Measurements from ENCODE around the gene SUSD6. TPM values are rescaled to one million over a fixed set of nuclear protein-coding genes. Genes with fewer than 3 reads are reported as not detected.
A peak's percentile ranks its signal among the peaks of the same experiment; 100 is the strongest.

SUSD6 gene
- total RNA-seq, 2 experiments from 2014 or later = 23.1 to 43.6 TPM

DNA sequence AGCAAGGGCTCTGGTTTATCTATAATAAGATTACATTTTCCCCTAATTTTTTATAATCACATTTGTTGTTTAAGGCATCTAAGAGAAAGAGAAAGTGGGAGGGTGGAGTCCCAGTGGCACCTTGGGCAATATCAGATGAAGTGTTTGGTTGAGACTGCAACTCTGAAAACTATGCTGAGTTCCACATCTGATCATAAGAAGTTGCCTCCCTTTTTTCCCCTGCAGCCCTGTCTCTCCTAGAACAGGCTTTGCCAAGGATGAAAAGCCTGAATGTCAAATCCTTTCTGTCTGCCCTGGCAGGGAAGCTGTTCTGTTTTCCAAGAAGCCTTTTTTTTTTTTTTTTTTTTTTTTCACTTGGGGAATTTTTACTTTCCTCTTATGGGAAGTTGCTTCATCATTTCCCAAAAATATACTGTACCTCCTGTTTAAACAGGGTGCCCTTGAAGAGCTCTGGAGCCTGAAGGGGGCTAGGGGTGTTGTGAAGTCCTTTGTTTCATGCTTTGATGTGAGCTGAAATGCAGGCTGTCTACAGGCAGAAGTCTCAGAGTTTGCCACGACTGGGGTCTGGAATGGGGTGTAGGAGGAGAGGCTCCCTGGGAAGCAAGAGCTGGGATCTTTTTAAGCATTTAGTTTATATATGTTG lies 71.3 kb downstream of the SUSD6 start:
- intact Hi-C loops (cut with micrococcal nuclease; ENCODE audit: unreplicated experiment) = no loop called here
- TF ChIP-seq, protein P1, sequence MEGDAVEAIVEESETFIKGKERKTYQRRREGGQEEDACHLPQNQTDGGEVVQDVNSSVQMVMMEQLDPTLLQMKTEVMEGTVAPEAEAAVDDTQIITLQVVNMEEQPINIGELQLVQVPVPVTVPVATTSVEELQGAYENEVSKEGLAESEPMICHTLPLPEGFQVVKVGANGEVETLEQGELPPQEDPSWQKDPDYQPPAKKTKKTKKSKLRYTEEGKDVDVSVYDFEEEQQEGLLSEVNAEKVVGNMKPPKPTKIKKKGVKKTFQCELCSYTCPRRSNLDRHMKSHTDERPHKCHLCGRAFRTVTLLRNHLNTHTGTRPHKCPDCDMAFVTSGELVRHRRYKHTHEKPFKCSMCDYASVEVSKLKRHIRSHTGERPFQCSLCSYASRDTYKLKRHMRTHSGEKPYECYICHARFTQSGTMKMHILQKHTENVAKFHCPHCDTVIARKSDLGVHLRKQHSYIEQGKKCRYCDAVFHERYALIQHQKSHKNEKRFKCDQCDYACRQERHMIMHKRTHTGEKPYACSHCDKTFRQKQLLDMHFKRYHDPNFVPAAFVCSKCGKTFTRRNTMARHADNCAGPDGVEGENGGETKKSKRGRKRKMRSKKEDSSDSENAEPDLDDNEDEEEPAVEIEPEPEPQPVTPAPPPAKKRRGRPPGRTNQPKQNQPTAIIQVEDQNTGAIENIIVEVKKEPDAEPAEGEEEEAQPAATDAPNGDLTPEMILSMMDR (conservative IDR thresholded peaks at IDR 0.05; ENCODE audit: low read length) = no peak
- no peak for TF ChIP-seq EZH2phosphoT487 (IDR thresholded peaks at IDR 0.05; ENCODE audit: borderline replicate concordance, low read depth, low read length)
- no peaks in the 10 kb centered on the region for H3K9me3 ChIP-seq (ENCODE audit: low read length)
- H3K4me1 ChIP-seq (ENCODE audit: insufficient read depth, low read length, poor library complexity, severe bottlenecking) = peaks cover 54% of the 10 kb centered on the region
- BruUV-seq (replicated peaks) = no TSS peak
- H3K36me3 ChIP-seq (ENCODE audit: insufficient read depth, low read length) = peaks cover 25% of the 10 kb centered on the region
- no peaks in the 10 kb centered on the region for H3K9me2 ChIP-seq (ENCODE audit: insufficient read depth, low read length)
- no peak for DNase-seq (ENCODE audit: low spot score)
- no peak overlapping the region for H3K4me3 ChIP-seq (ENCODE audit: low read depth, low read length, poor library complexity, severe bottlenecking)
- H3K79me2 ChIP-seq (ENCODE audit: insufficient read depth, low read depth, low read length) = peaks cover 98% of the 10 kb centered on the region
- POLR2A ChIA-PET = interaction anchor here (1.1 kb wide), 2 partner anchors 10 to 53 kb away, joined by 3 to 7 read pairs; no protein-coding TSS in a partner anchor
- H3K4me2 ChIP-seq (ENCODE audit: low read length) = peak overlapping the region; percentile 27; the same call in 1 of the 2 replicates
- no peak overlapping the region for H2AFZ ChIP-seq (ENCODE audit: low read length)
- H4K20me1 ChIP-seq (ENCODE audit: insufficient read depth, low read length) = peaks cover 20% of the 10 kb centered on the region; the same call in 1 of the 2 replicates
- CTCF ChIA-PET (ENCODE audit: unreplicated experiment) = no interaction called here
- no peak overlapping the region for H3K27ac ChIP-seq (ENCODE audit: low read depth, low read length, poor library complexity, severe bottlenecking)

DNA sequence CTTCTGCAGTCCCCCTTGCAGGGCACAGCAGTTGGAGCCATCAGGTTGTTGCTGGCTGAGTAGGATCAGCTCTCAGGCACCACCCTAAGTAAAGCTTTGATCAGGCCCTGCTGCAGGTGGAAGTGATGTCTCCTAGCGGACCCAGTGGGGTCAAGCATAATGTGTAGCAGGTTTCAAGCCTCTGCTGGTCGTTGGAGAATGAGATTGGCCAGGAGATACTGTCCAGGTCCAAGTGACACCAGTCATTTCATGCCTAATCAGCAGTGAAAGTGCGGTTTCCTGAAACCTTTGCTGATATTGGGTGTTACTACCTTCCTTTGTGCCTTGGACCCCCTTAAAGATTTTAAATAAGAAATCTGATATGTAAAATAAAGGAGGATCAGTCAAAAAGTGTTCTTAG lies 72.6 kb downstream of the SUSD6 start:
- H3K27ac ChIP-seq (ENCODE audit: low read depth, low read length, poor library complexity, severe bottlenecking) = peak overlapping the region; percentile 27
- TF ChIP-seq, protein P1 (conservative IDR thresholded peaks at IDR 0.05; ENCODE audit: low read length) = no peak
- TF ChIP-seq EZH2phosphoT487 (IDR thresholded peaks at IDR 0.05; ENCODE audit: borderline replicate concordance, low read depth, low read length) = no peak
- H3K4me1 ChIP-seq (ENCODE audit: insufficient read depth, low read length, poor library complexity, severe bottlenecking) = peaks cover 54% of the 10 kb centered on the region
- BruUV-seq (replicated peaks) = no TSS peak
- H3K4me3 ChIP-seq (ENCODE audit: low read depth, low read length, poor library complexity, severe bottlenecking) = no peak overlapping the region
- H2AFZ ChIP-seq (ENCODE audit: low read length) = no peak overlapping the region
- H3K36me3 ChIP-seq (ENCODE audit: insufficient read depth, low read length) = peaks cover 31% of the 10 kb centered on the region
- H3K4me2 ChIP-seq (ENCODE audit: low read length) = peak overlapping the region; percentile 27
- CTCF ChIA-PET (ENCODE audit: unreplicated experiment) = no interaction called here
- no peaks in the 10 kb centered on the region for H3K9me2 ChIP-seq (ENCODE audit: insufficient read depth, low read length)
- DNase-seq (ENCODE audit: low spot score) = no peak
- POLR2A ChIA-PET = no interaction called here
- intact Hi-C loops (cut with micrococcal nuclease; ENCODE audit: unreplicated experiment) = no loop called here
- H3K79me2 ChIP-seq (ENCODE audit: insufficient read depth, low read depth, low read length) = peaks cover 98% of the 10 kb centered on the region
- H3K9me3 ChIP-seq (ENCODE audit: low read length) = no peaks in the 10 kb centered on the region
- peaks cover 21% of the 10 kb centered on the region; the same call in 1 of the 2 replicates for H4K20me1 ChIP-seq (ENCODE audit: insufficient read depth, low read length)
